ENCODE measurements around the gene CENPS. TPM values are rescaled to one million over a fixed set of nuclear protein-coding genes. Genes with fewer than 3 reads are reported as not detected.
A peak's percentile ranks its signal among the peaks of the same experiment; 100 is the strongest.

The CENPS gene
- total and polyA plus RNA-seq, 9 of the 15 experiments (the other 6 are each of a cell fraction or from before 2014, with no cell fraction given) = 10.2 to 36.0 (median 26.0) TPM

DNA sequence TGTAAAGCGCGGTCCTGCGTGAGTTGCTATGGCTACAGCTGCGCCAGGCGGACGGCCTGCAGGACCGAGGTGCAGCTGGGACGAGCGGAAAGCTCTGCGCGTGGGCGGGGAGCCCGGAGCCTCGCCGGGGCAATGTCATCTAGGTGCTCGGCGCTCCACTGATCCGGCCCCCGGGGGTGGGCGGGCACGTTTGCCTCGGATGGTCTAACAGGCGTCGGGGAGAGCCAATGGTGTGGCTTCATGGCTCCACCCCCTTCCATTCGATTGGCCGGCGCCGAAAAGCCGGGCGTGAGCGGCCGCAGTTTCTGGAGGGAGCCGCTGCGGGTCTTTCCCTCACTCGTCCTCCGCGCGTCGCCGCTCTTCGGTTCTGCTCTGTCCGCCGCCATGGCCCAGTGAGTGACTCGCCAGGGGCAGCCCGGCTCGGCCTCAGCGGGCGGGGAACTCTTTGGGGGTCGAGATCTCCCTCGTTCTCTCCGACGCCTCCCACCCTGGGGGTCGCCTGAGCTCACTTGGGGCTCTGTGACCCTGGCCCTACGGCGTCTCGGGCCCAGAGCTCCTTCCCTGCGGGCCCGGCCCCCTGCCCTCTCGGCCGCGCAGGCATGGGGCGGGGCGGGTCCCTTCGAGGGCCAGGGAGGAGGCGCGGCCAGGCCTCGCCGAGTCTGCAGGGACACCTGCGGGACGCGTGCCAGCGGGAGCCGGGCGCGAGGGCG lies 31.3 kb upstream of the CENPS start, which contains the start of gene PGD (continued):
- TF ChIP-seq ZNF449 (CRISPR knock-in tag; IDR thresholded peaks at IDR 0.05) (no peak), BCOR (IDR thresholded peaks at IDR 0.05) (peak; percentile 25; the same call in 1 of the 2 replicates), BACH1 (tag; IDR thresholded peaks at IDR 0.05) (no peak), ZFX (CRISPR knock-in tag; IDR thresholded peaks at IDR 0.05) (peak; percentile 96), HMG20B (CRISPR knock-in tag; IDR thresholded peaks at IDR 0.05) (no peak), MAFF (IDR thresholded peaks at IDR 0.05; ENCODE audit: low read length) (no peak), THAP7 (CRISPR knock-in tag; IDR thresholded peaks at IDR 0.05) (no peak), CEBPB (tag; IDR thresholded peaks at IDR 0.05) (no peak), KLF16 (IDR thresholded peaks at IDR 0.05) (no peak), HNRNPH1 (optimal IDR thresholded peaks at IDR 0.05; ENCODE audit: low read depth, low read length) (no peak), MBD2 (IDR thresholded peaks at IDR 0.05; ENCODE audit: borderline replicate concordance, low read depth) (peak; percentile 100), NCOA4 (IDR thresholded peaks at IDR 0.05; ENCODE audit: partially characterized antibody) (no peak), HCFC1 (IDR thresholded peaks at IDR 0.05; ENCODE audit: low read depth, low read length) (peak; percentile 63), SNRNP70 (optimal IDR thresholded peaks at IDR 0.05; ENCODE audit: low read depth, low read length) (no peak), FOXO4 (CRISPR knock-in tag; IDR thresholded peaks at IDR 0.05) (no peak), ZNF217 (CRISPR knock-in tag; IDR thresholded peaks at IDR 0.05) (no peak), ARHGAP35 (IDR thresholded peaks at IDR 0.05; ENCODE audit: partially characterized antibody) (no peak), PCBP1 (IDR thresholded peaks at IDR 0.05; ENCODE audit: low read depth, low read length, poor library complexity, severe bottlenecking) (no peak)
- TF ChIP-seq, protein P1, sequence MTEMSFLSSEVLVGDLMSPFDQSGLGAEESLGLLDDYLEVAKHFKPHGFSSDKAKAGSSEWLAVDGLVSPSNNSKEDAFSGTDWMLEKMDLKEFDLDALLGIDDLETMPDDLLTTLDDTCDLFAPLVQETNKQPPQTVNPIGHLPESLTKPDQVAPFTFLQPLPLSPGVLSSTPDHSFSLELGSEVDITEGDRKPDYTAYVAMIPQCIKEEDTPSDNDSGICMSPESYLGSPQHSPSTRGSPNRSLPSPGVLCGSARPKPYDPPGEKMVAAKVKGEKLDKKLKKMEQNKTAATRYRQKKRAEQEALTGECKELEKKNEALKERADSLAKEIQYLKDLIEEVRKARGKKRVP (CRISPR knock-in tag; IDR thresholded peaks at IDR 0.05) = no peak
- TF ChIP-seq, protein P2, sequence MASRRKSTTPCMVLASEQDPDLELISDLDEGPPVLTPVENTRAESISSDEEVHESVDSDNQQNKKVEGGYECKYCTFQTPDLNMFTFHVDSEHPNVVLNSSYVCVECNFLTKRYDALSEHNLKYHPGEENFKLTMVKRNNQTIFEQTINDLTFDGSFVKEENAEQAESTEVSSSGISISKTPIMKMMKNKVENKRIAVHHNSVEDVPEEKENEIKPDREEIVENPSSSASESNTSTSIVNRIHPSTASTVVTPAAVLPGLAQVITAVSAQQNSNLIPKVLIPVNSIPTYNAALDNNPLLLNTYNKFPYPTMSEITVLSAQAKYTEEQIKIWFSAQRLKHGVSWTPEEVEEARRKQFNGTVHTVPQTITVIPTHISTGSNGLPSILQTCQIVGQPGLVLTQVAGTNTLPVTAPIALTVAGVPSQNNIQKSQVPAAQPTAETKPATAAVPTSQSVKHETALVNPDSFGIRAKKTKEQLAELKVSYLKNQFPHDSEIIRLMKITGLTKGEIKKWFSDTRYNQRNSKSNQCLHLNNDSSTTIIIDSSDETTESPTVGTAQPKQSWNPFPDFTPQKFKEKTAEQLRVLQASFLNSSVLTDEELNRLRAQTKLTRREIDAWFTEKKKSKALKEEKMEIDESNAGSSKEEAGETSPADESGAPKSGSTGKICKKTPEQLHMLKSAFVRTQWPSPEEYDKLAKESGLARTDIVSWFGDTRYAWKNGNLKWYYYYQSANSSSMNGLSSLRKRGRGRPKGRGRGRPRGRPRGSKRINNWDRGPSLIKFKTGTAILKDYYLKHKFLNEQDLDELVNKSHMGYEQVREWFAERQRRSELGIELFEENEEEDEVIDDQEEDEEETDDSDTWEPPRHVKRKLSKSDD (conservative IDR thresholded peaks at IDR 0.05; ENCODE audit: low read length) = no peak
- TF ChIP-seq, protein P3, sequence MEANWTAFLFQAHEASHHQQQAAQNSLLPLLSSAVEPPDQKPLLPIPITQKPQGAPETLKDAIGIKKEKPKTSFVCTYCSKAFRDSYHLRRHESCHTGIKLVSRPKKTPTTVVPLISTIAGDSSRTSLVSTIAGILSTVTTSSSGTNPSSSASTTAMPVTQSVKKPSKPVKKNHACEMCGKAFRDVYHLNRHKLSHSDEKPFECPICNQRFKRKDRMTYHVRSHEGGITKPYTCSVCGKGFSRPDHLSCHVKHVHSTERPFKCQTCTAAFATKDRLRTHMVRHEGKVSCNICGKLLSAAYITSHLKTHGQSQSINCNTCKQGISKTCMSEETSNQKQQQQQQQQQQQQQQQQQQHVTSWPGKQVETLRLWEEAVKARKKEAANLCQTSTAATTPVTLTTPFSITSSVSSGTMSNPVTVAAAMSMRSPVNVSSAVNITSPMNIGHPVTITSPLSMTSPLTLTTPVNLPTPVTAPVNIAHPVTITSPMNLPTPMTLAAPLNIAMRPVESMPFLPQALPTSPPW (CRISPR knock-in tag; IDR thresholded peaks at IDR 0.05) = peak; percentile 83

Data from K562 (cell line).